Measurements from ENCODE around the gene KLC4.
"Not testable (repeated sequence)": the region's sequence is repeated elsewhere in the genome, so short reads cannot be mapped to it uniquely, and the experiment has no call there.

KLC4 gene

DNA sequence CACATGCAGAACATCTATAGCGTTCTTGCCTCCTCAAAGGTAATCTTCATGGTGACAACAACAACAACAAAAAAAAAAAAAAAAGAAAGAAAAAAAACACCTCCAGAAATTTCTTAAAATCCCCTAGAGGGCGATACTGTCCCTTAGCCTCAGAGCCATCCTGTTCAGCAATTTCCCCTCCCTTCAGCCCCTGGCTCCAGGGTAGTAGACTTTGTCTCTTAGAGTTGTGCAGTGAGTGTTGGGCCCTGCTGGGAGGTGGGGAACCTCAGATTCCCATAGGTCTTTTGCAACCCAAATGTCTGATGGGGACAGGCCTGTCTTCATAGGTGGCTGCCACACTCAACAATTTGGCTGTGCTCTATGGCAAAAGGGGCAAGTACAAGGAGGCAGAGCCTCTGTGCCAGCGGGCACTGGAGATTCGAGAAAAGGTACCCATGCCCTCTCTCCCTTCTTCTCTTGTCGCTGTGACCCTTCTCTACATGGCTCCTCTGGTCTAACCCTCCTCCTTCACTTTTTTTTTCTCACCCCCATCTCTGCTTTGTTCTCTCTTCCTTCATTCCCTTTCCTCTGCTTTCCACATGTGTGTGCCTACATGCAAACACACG is 10.7 kb downstream of the KLC4 start:
- peak; percentile 79 for DNase-seq (ENCODE audit: low spot score)

DNA sequence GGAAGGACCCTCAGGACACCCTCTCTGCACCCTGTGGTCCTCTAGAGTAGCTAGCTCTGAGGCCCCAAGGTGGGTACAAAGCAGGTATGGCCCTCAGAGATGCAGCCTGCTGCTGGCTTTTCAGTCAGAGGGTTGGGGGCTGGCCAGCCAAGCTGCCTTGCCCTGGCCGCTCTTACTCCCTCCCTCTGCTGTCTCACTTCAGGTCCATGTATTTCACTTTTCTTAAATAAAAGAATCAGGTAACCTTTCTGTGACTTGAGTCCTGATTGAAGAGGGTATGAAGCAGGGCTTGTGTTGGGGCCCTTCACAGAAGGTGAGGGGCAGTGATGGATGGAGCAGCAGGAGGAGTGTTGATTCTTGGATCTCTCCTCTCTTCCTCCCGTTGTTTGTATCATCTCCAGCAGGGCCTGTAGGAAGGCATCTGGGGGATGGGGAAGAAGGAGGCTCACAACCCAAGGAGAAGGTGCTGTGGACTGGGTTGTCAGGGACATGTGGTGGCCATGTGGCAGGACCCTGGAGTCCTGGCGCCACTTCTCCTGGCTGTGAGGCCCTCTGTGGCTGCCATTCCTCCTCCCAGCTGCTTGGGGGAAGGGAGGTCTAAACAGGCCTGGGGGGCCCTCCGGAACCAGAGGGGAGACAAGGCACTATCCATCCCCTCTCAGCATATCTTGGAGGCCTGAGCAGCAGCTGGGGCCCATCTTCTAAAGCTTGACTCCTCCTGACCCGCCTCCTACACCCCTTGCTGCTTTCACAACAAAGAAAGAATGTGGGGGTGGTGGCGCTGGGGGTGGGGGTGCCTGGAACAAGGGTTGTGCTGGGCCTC is 15.6 kb downstream of the KLC4 start:
- DNase-seq (ENCODE audit: low spot score), result no peak

DNA sequence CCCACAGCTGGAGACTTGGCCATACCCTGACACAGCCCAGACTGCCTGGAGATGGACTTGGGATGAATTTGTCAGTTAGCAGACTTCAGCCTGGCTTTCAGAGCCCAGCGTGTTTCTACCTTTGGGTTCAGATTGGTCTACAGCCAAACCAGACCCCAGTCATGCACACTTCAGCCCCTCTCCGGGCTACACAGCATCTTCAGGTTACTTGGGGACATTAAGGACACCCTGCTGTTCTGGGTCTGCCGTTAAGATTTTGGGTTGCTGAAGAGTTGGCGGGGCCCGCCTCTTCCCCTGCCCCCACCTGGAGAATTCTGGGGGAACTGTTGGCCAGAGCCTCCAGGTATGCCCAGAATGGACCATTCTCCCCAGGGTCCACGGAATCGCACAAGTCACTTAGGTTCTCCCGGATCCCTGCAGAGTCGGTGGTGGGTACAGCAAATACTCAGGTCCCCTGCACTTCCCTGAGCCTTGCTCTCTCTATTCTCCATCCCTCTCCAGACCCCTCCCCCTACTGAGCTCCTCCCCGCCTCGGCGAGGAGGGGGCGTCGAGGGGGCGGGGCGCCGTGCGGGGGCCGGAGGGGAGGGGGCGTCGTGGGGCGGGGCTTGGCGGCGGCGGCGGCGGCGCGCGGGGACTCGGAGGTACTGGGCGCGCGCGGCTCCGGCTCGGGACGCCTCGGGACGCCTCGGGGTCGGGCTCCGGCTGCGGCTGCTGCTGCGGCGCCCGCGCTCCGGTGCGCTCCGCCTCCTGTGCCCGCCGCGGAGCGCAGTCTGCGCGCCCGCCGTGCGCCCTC is 16.4 kb downstream of the KLC4 start, which contains the start of gene PTK7:
Gene PTK7 (plus strand): TSS at position 645 of the 794 bp plus-strand sequence. CDS start 175 bp downstream, outside the sequence.
- peak; percentile 64 for DNase-seq (ENCODE audit: low spot score)

DNA sequence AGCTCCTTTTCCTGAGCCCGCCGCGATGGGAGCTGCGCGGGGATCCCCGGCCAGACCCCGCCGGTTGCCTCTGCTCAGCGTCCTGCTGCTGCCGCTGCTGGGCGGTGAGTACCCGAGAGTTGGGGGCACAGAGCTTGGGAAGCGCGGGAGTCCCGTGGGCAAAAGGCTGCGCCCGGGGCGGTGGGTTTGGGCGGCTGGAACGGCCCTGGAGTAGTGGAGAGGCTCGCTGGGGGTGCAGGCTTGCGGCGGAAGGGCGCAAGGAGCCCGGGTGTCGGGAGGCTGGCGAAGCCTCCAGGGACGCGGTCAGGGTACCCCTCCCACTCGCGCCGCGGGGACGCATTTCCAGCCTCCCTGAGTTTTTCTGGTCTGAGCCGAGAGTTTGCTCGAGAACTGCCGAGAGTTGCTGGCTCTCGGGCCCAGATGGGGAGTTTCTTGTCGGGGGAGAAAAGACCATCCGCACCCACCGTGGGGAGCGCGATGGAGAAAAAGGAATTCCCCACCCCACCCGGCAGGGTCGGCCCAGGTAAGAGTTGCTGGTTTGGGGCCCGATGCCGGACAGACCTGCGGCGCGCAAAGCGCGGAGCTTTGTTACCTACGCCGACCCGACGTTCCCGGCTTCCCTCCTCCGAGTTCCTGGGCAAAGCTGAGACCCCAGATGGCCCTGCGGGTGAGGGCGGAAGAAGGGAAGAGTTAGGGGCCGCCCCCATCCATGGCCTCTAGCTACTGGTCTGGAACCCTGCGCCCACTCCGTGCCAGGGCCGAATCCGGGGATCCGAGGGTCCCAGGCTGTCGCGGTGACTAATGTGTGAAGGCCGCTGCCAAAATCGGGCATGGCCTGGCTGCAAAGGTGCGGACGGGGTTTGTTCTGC is 17.3 kb downstream of the KLC4 start:
- no peak for DNase-seq (ENCODE audit: low spot score)

DNA sequence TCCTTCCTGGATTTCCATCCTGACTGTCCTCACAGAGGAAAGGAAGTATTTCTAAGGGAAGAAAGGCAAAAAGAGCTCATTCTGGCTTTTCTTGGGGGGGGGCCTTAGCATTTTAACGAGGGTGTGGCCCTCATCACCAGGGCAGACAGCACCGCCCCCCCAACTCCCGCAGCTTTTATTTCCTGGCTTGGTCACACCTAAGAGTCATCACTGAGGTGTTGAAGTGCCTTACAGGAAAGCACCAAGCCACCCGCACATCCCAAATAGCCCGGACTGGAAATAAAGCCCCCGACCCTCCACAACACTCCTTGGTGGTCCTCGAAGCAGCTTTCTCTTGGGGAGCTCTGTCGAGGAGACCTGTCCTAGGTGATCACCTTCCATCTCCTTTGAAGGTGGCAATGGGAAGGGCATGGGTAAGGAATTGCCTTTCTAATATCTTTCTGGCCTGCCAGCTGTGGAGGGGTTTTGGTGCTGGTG is 17.9 kb downstream of the KLC4 start:
- no peak for DNase-seq (ENCODE audit: low spot score)

DNA sequence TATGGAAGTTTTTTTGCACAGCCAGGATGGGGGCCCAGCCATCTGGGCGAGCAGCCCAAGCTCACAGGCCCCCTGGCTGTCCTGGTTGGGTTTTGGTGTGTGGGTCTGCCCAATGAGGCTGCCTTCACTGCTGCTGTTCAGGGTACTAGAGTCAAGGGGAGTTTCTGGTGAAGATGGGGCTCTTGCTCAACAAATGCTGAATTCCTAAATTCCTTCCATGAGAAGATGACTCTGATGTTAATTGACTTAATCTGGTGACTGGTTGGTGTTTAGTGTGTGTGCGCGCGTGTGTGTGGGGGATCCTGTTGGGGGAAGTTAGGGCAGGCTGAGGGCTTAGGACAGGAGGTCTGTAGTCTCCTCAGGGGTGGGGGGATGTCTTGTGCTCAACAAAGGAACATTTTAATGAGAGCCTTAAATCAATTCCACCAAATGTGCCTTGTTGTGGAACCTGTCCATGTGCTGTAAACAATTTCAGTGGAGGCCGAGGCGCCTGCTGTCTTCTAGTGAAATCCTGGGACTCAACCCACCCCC is 18.6 kb downstream of the KLC4 start:
- DNase-seq (ENCODE audit: low spot score), result no peak

DNA sequence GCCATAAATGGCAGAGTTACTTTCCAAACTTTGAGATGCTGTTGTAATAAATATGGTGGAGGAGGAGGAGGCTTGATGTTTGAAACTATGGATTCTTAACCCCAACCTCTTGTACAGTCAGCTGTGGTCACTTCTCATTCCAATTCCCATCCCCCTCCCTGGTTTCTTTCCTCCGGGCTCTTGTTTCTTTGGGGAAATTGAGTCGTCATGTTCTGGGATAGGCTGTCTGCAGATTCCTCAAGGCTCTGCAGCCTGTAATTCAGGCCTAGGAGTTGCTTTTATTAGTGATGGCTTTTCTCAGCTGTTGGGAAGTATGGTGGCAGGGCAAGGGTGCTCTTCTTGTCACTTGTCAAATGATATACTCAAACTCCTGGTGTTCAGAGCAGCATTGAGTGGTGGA is 19.3 kb downstream of the KLC4 start:
- DNase-seq (ENCODE audit: low spot score), result no peak

DNA sequence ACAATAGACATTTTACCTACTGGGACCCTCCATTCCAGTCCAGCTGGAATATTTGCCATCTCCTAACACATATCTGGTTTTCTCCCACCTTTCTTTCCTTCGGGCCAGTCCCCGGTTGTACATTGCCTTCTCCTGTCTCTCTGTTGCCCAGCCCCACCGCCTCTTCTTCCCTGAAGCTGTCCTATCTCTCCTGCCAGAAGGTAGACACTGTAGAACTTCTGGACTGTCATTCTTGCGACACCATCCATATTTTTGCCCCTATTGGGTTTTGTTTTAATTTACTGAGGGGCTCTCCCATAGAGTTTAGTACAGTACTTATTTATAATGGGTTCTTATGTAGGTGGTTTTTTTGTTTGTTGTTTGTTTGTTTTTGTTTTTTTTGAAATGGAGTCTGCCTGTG is 21.6 kb downstream of the KLC4 start:
- DNase-seq (ENCODE audit: low spot score), result no peak

DNA sequence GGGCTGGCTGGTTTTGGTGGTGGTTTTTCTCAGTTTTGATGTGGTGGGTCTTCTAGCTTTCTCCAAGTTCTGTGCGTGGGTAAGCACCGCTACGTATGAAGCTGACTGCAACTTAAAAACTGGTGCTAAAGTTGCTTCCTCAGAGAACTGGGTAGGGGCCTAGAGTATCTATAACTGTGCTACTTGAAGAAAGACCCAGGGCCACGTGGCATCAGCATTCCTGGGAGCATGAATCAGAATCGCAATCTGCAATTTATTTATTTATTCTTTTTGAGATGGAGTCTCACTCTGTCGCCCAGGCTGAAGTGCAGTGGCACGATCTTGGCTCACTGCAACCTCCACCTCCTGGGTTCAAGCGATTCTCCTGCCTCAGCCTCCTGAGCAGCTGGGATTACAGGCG is 22.5 kb downstream of the KLC4 start:
- not testable (repeated sequence) for DNase-seq (ENCODE audit: low spot score)

DNA sequence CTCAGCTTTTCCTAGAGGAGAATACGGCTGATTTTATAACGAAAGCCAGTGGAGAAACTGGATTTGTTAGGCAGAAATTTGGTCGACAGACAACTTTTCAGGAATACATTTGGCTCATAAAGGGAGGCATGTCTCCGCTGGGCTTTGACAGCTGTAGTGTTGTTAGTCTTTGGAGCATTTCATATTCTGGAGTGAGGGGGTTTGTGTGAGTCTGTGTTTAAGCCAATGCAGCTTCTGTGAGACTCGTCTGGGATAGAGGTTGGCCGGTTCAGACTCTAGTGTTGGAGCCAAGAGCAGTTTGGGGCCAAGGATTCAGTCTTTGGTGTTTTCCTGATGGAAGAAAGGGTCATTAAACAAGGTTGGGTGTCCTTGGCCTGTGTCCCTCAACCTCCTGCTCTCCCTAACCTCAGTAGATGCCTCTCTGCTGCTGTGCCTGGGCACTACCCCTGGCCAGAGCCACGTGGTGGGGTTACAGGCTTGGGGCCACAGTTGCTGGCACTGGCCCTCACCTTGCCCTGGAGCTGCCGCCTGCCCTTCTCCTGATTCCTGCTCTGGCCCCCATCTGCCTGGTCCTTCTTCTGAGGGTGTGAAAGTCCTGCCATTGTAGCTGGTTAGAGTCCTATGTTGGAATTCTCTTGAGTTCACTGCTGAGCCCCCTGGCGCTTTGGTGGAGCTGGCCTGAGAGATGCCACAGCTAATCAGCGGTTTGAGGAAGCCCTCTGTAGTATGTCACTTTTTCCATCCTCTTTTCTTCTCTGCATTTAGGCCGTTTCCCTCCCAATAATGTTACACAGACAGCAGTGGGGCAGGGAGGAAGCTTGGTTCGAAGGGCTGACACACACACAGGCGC is 23.6 kb downstream of the KLC4 start:
- DNase-seq (ENCODE audit: low spot score), result no peak

DNA sequence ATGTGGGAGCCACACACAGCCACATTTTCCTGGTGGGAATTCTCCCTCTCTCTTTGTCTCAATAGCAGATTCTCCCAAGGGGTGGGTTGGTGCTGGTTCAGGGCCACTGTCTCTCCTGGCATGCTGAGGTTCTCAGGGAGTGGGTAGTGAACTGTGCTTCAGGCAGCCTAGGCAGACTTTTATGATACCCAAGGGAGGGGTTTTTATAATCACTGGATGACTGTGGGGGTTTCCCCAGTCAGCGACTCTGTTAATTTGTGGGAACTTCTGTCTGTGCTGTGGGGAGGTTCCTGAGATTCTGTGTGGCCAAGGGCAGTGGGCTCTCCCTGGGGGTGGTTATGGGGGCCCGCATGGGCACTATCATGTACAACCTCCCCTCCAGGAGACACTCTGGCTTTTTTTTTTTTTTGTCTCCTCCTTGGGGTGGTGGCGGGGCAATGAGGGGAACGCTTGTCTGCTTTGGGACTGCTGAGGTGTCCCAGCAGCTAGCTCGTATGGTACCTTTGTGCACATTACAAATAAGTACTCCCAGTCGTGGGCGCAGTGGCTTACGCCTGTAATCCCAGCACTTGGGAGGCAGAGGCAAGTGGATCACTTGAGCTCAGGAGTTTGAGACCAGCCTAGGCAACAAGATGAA is 26.7 kb downstream of the KLC4 start:
- DNase-seq (ENCODE audit: low spot score), result peak; percentile 36

DNA sequence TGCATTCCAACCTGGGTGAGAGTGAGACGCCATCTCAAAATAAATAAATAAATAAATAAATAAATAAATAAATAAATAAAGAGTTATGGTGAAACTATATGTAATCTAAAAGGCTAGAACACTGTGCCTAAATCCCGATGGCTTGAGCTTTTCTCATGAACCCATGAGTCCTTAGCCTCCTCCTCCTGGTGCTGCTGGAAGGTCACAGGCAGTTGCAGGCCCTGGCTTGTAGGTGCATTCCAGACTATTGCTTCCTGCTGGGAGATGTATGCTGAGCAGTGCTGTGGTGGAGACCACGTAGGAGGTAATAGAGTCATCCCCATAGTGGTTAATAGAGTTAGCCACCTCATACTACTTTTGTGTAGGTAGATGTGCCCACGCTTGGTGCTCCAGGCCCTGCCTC is 29.2 kb downstream of the KLC4 start:
- DNase-seq (ENCODE audit: low spot score), result no peak

DNA sequence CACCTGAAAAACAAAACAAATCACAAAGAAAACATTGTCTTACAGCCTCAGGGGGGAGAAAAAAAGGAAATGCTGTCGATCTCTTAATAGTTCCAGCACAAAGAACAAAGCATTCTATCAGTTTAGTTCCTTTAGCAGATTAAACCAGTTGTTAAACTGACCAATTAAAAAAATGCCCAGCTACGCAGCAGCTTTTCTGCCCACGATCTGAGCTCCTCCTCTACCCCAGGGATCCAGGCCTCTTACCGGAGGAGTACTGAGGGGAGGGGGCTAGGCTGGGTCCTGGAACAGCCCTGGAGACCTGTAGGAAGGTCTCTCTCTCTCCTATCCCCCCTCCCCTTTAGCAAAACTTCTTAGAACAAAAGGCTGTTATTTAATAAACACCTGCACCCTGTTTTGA is 30.0 kb downstream of the KLC4 start:
- DNase-seq (ENCODE audit: low spot score), result no peak

DNA sequence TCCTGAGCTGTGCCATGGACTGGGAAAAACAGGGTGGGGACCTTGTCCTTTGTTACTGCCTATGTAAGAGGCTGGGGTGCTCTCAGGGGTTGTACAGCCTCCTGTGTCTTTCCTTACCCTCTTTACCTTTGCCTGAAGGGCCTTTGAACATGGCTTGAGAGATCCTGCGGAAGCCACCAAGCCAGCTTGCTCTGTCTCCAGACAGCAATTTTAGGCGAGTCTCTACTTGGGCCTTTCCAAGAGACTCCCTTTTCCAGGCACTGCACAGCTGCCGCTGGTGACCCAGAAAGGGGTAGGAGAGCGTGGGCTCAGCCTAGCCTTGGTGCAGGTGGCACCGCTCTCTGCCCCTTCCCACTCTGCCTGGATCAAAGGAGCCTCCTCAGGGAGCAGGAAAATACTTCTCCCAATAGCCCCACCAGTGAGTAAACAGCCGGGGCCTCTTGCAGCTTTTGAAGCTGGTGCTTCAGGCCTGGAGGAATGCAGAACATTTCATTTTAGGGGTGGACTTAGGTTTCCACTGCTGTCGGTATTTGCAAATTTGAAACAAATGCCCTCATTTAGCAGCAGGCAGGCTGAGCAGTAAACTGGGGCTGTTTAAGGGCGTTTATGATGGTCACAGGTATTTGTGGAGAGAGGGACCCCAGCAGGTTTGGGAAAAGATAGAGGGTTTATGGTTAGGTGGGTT is 30.6 kb downstream of the KLC4 start:
- no peak for DNase-seq (ENCODE audit: low spot score)

DNA sequence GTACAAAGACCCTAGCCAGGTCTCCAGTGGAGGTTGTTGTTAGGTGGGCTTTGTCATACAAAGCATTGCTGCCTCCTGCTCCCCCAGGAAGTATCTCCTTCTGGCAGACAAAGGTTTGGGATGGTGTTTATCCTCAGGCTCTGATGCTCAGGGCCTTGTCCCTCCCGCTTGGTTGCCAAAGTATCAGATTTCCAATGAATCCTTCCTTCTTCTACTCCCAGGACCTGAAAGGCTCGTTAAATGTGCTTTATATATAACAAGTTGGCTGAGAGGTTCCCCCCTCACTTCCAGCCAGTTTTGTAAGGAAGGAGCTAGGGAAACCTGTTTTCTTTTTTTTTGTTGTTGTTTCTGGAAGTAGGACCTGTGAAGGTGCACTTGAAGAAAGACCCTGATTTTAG is 31.1 kb downstream of the KLC4 start:
- DNase-seq (ENCODE audit: low spot score), result no peak

DNA sequence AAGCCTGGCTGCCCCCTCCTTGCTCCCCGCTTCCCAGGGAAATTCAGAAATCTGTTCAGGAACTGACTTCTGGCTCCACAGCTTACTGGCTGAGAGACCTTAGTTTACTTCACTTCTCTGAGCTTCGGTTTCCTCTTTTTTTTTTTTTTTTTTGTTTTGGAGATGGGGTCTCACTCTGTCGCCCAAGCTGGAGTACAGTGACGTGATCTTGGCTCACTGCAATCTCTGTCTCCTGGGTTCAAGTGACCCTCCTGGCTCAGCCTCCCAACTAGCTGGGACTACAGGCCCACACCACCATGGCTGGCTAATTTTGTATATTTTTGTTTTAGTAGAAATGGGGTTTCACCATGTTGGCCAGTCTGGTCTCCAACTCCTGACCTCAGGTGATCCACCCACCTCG is 31.6 kb downstream of the KLC4 start:
- DNase-seq (ENCODE audit: low spot score), result no peak

DNA sequence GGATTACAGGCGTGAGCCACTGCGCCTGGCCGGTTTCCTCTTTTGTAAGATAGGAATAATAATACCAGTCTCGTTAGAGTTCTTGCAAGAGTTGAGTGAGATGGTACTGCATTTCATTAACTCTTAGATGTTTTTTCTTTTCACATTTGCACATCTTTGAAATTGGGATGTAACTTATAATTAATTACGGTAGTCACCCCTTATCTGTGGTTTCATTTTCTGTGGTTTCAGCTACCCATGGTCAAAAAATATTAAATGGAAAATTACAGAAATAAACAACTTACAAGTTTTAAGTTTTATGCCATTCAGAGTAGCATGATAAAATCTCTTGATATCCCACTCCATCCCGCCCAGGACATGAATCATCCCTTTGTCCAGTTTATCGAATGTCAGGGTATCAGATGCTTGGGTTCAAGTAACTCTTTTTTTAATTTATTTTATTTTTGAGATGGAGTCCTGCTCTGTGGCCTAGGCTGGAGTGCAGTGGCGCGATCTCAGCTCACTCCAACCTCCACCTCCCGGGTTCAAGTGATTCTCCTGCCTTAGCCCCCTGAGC is 32.1 kb downstream of the KLC4 start:
- DNase-seq (ENCODE audit: low spot score), result no peak

DNA sequence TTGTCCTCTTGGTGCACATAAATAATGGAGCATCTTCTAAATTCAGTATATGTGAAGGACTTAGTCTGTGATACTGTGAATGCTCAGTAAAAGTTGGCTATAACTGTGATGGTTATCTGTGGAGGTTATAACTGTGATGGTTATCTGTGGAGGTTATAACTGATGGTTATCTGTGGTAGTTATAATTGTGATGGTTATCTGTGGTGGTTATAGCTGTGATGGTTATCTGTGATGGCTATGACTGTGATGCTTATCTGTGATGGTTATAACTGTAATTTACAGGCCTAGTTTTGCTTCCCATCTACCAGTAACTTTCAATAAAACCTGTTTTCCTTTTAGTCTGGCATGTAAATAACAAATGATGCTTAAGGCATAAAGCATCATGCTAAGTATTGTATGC is 33.2 kb downstream of the KLC4 start:
- DNase-seq (ENCODE audit: low spot score), result no peak

Data from NAMALWA (cell line).